IMR-90 (cell line): ENCODE measurements around the gene CAMSAP3.

Source experiments
- NFE2L2 ChIP-seq: fragments of 150-350 bp; IDR thresholded peaks from 2 replicates; pipeline ENCODE4 v1.6.1; 2016; ENCODE audit warnings: low read depth, mild to moderate bottlenecking, low read length
- POLR2A ChIP-seq: IDR thresholded peaks from 2 replicates; pipeline ENCODE4 v1.6.1; 2012; ENCODE audit warnings: mild to moderate bottlenecking, low read depth, low read length
- TF ChIP-seq, protein P1 (sequence below): conservative IDR thresholded peaks from 2 replicates; pipeline ENCODE4 v1.5.1; 2012; ENCODE audit warnings: mild to moderate bottlenecking, low read depth, low read length, improper control_type of control experiment

DNA sequence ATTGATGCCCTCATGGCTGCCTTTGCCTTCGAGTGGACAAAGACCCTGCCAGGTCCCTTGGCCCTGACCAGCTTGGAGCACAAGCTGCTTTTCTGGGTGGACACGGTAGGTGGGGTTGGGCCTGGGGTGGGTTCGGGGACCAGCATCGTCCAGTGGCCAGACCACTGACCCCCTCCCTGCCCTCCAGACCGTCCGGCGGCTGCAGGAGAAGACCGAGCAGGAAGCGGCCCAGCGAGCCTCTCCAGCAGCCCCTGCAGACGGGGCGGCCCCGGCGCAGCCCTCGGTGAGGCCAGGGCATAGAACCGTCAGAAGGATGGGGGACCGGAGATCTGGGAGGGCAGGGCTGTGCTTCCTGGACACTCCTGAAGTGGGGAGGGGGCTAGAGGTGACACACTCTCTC lies 10.6 kb downstream of the CAMSAP3 start:
- no peak for TF ChIP-seq NFE2L2
- TF ChIP-seq, protein P1, sequence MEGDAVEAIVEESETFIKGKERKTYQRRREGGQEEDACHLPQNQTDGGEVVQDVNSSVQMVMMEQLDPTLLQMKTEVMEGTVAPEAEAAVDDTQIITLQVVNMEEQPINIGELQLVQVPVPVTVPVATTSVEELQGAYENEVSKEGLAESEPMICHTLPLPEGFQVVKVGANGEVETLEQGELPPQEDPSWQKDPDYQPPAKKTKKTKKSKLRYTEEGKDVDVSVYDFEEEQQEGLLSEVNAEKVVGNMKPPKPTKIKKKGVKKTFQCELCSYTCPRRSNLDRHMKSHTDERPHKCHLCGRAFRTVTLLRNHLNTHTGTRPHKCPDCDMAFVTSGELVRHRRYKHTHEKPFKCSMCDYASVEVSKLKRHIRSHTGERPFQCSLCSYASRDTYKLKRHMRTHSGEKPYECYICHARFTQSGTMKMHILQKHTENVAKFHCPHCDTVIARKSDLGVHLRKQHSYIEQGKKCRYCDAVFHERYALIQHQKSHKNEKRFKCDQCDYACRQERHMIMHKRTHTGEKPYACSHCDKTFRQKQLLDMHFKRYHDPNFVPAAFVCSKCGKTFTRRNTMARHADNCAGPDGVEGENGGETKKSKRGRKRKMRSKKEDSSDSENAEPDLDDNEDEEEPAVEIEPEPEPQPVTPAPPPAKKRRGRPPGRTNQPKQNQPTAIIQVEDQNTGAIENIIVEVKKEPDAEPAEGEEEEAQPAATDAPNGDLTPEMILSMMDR, result no peak
- no peak for TF ChIP-seq POLR2A
